Prostate gland (tissue), 2 donors: Measurements from ENCODE around the gene MKNK1.

Experiments used
- POLR2A ChIP-seq: fragments of 450-650 bp; IDR thresholded peaks from one replicate; pipeline ENCODE4 v1.6.1; 2016; ENCODE audit warnings: antibody characterized with exemption, mild to moderate bottlenecking
- POLR2AphosphoS5 ChIP-seq: sonication (generic); formaldehyde crosslinking; IDR thresholded peaks from one replicate; pipeline ENCODE4 v1.6.1; 2017; ENCODE audit warnings: antibody characterized with exemption
- TF ChIP-seq, protein P1 (sequence below), 4 experiments: fragments of 200-600 bp in 2 of 4; fragments of 450-650 bp in 2 of 4; sonication (generic) in 2 of 4; IDR thresholded peaks; 1 replicate in 3 of 4; 2 replicates in 1 of 4; pipeline ENCODE4 v1.5.1; 2016 to 2019; ENCODE audit warnings: antibody characterized with exemption in 4 of 4, mild to moderate bottlenecking in 2 of 4, moderate library complexity in 2 of 4

DNA sequence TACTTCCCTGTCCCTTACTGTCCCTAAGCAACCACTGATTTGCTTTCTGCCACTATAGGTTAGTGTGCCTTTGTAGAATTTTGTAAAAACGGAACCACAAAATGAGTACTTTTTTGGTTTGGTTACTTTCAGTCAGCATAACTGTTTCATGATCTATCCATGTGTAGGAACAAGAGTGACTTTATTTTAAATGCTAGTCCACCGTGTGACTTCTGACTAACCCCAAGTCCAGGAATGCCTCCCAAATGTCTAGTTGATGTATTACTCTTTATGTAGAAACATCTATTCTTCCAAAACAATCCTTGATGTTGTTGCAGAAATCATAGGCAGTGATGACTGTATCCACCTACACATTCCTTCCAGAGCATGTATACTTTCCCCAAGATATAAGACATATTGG lies 42.8 kb upstream of the MKNK1 start:
- TF ChIP-seq, protein P1, sequence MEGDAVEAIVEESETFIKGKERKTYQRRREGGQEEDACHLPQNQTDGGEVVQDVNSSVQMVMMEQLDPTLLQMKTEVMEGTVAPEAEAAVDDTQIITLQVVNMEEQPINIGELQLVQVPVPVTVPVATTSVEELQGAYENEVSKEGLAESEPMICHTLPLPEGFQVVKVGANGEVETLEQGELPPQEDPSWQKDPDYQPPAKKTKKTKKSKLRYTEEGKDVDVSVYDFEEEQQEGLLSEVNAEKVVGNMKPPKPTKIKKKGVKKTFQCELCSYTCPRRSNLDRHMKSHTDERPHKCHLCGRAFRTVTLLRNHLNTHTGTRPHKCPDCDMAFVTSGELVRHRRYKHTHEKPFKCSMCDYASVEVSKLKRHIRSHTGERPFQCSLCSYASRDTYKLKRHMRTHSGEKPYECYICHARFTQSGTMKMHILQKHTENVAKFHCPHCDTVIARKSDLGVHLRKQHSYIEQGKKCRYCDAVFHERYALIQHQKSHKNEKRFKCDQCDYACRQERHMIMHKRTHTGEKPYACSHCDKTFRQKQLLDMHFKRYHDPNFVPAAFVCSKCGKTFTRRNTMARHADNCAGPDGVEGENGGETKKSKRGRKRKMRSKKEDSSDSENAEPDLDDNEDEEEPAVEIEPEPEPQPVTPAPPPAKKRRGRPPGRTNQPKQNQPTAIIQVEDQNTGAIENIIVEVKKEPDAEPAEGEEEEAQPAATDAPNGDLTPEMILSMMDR (IDR thresholded peaks at IDR 0.05), result no peak
- no peak for TF ChIP-seq POLR2A
- no peak for TF ChIP-seq POLR2AphosphoS5
